DOHH2 (cell line): ENCODE results near the gene MED27.

Experiments used
- H3F3A ChIP-seq: fragments of 200-600 bp; sonication (generic), shearing (Covaris generic); 2 replicates; pipeline ENCODE4 v1.6.0; 2016; ENCODE audit warnings: antibody characterized with exemption, mild to moderate bottlenecking; ENCODE audit not compliant: control insufficient read depth, insufficient read depth
- H3K27ac ChIP-seq: fragments of 200-600 bp; sonication (generic); 2 replicates; pipeline ENCODE4 v1.5.1; 2014; ENCODE audit warnings: low read depth, mild to moderate bottlenecking, low read length, moderate library complexity
- H3K27me3 ChIP-seq: fragments of 200-600 bp; sonication (generic); 2 replicates; pipeline ENCODE4 v1.6.1; 2014; ENCODE audit warnings: mild to moderate bottlenecking, low read length, mixed read lengths; ENCODE audit not compliant: control insufficient read depth
- H3K36me3 ChIP-seq: fragments of 200-600 bp; sonication (generic); 2 replicates; pipeline ENCODE4 v1.6.1; 2014; ENCODE audit warnings: mild to moderate bottlenecking, low read length, moderate library complexity, mixed read lengths; ENCODE audit not compliant: control insufficient read depth
- H3K4me1 ChIP-seq: fragments of 200-600 bp; sonication (generic); 2 replicates; pipeline ENCODE4 v1.6.1; 2014; ENCODE audit warnings: mild to moderate bottlenecking, low read length, mixed read lengths; ENCODE audit not compliant: control insufficient read depth
- H3K4me2 ChIP-seq: fragments of 200-600 bp; sonication (generic); 2 replicates; pipeline ENCODE4 v1.6.0; 2014; ENCODE audit warnings: mild to moderate bottlenecking, low read length, moderate library complexity
- H3K4me3 ChIP-seq: fragments of 200-600 bp; sonication (generic); 2 replicates; pipeline ENCODE4 v1.5.1; 2014; ENCODE audit warnings: mild to moderate bottlenecking, low read length, mixed read lengths
- H3K79me2 ChIP-seq: fragments of 200-600 bp; sonication (generic); 2 replicates; pipeline ENCODE4 v1.6.1; 2014; ENCODE audit warnings: mild to moderate bottlenecking, low read length, mixed read lengths; ENCODE audit not compliant: control insufficient read depth
- H3K9me2 ChIP-seq: fragments of 200-600 bp; sonication (generic); replicated peaks from 2 replicates; pipeline ENCODE4 v1.6.1; 2014; ENCODE audit warnings: mild to moderate bottlenecking, low read length, mixed read lengths; ENCODE audit not compliant: control insufficient read depth
- H3K9me3 ChIP-seq: fragments of 200-600 bp; sonication (generic); 2 replicates; pipeline ENCODE4 v1.6.1; 2014; ENCODE audit warnings: antibody characterized with exemption, low read length, mixed read lengths; ENCODE audit not compliant: control insufficient read depth, insufficient read depth
- H4K20me1 ChIP-seq: fragments of 200-600 bp; sonication (generic); 2 replicates; pipeline ENCODE4 v1.6.0; 2014; ENCODE audit warnings: low read depth, mild to moderate bottlenecking, antibody characterized with exemption, low read length, moderate library complexity; ENCODE audit not compliant: control insufficient read depth, insufficient read depth
- CTCF ChIP-seq: fragments of 200-600 bp; sonication (generic); IDR thresholded peaks from one replicate; pipeline ENCODE4 v1.5.1; 2014; ENCODE audit warnings: antibody characterized with exemption, mild to moderate bottlenecking, low read depth, low read length; ENCODE audit not compliant: poor library complexity, severe bottlenecking
- EZH2phosphoT487 ChIP-seq: fragments of 200-600 bp; sonication (generic); IDR thresholded peaks from 2 replicates; pipeline ENCODE4 v1.6.1; 2017; ENCODE audit warnings: borderline replicate concordance, mild to moderate bottlenecking, antibody characterized with exemption, low read length, moderate library complexity, mixed read lengths

Gene MED27

GRCh38 chr9:131959056-131959455 lies 120.6 kb downstream of the MED27 start:
- Histone ChIP-seq H3K9me2 (no peaks in the 10 kb centered on the region), H3K27me3 (no peaks in the 10 kb centered on the region), H3K4me1 (no peaks in the 10 kb centered on the region), H4K20me1 (no peaks in the 10 kb centered on the region), H3K27ac (no peak overlapping the region), H3K9me3 (no peaks in the 10 kb centered on the region), H3K4me2 (no peak overlapping the region), H3K4me3 (no peak overlapping the region), H3K36me3 (no peaks in the 10 kb centered on the region), H3F3A (no peaks in the 10 kb centered on the region), H3K79me2 (no peaks in the 10 kb centered on the region)
- TF ChIP-seq EZH2phosphoT487 (no peak), CTCF (no peak)

GRCh38 chr9:131954299-131954698 lies 125.4 kb downstream of the MED27 start:
- Histone ChIP-seq H3K4me2 (no peak overlapping the region), H3K79me2 (no peaks in the 10 kb centered on the region), H3K4me3 (no peak overlapping the region), H3K27me3 (no peaks in the 10 kb centered on the region), H3K36me3 (no peaks in the 10 kb centered on the region), H4K20me1 (0 out of 2 replicates have a peak, but pooled peaks cover 5% of the 10 kb centered on the region), H3K9me2 (no peaks in the 10 kb centered on the region), H3K9me3 (no peaks in the 10 kb centered on the region), H3K27ac (no peak overlapping the region), H3K4me1 (no peaks in the 10 kb centered on the region), H3F3A (no peaks in the 10 kb centered on the region)
- TF ChIP-seq EZH2phosphoT487, result no peak
- peak; percentile 67 for TF ChIP-seq CTCF

DNA sequence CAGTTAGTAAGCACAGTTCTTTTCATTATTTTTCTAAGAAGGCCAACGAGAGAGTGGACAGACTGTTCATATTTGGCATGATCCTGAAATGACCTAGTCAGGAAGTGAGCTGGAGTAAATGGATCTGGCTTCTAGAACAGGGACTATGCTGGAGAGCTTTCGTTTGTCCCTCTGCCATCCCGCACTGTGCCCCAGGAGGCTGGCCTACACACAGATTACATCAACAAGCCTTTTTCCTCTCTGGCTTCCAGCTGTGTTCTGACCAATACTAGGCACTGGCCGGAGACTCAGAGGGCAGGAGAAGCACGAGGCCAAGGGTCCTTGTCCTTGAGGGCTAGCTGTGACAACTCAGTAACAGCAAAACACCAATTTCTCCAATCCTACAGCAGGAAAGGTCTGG lies 127.8 kb downstream of the MED27 start:
- Histone ChIP-seq H3K36me3 (no peaks in the 10 kb centered on the region), H4K20me1 (0 out of 2 replicates have a peak, but pooled peaks cover 5% of the 10 kb centered on the region), H3F3A (no peaks in the 10 kb centered on the region), H3K9me3 (no peaks in the 10 kb centered on the region), H3K4me2 (no peak overlapping the region), H3K4me1 (no peaks in the 10 kb centered on the region), H3K4me3 (no peak overlapping the region), H3K27ac (no peak overlapping the region), H3K9me2 (no peaks in the 10 kb centered on the region), H3K27me3 (no peaks in the 10 kb centered on the region), H3K79me2 (no peaks in the 10 kb centered on the region)
- TF ChIP-seq EZH2phosphoT487 (no peak), CTCF (no peak)
